Measurements from ENCODE around the gene OSBPL10. TPM values are rescaled to one million over a fixed set of nuclear protein-coding genes. Genes with fewer than 3 reads are reported as not detected.

Gene OSBPL10
- total RNA-seq, 1 donor from 2014 or later: 8.4 TPM

GRCh38 chr3:31967592-31967991, 13.5 kb downstream of the OSBPL10 start:
- H4K20me1 ChIP-seq (ENCODE audit: low read depth): no peaks in the 10 kb centered on the region
- TF ChIP-seq EZH2 (IDR thresholded peaks at IDR 0.05) (no peak), EZH2phosphoT487 (IDR thresholded peaks at IDR 0.05) (no peak), CTCF (IDR thresholded peaks at IDR 0.05) (no peak)
- no peak overlapping the region for H3K27ac ChIP-seq
- peaks cover 23% of the 10 kb centered on the region for H3K4me1 ChIP-seq
- H3K27me3 ChIP-seq: no peaks in the 10 kb centered on the region
- no peak overlapping the region for H3K9ac ChIP-seq
- no peak overlapping the region for H2AFZ ChIP-seq (replicated peaks)
- peaks cover 5% of the 10 kb centered on the region for H3K79me2 ChIP-seq (ENCODE audit: low read depth)
- no peaks in the 10 kb centered on the region for H3K9me3 ChIP-seq (ENCODE audit: low read depth)
- no peak for DNase-seq (ENCODE audit: low spot score)
- no peak overlapping the region for H3K4me3 ChIP-seq
- no peaks in the 10 kb centered on the region for H3K9me3 Mint-ChIP-seq
- peaks cover 14% of the 10 kb centered on the region for H3K4me1 Mint-ChIP-seq
- peaks cover 6% of the 10 kb centered on the region for H3K27me3 Mint-ChIP-seq (ENCODE audit: insufficient read depth, low read depth)
- no peak overlapping the region for H3K27ac Mint-ChIP-seq
- H3K36me3 ChIP-seq: no peaks in the 10 kb centered on the region
- H3K4me2 ChIP-seq: no peak overlapping the region
- peaks cover 14% of the 10 kb centered on the region for H3F3A ChIP-seq (ENCODE audit: low read depth)
- H3K4me3 Mint-ChIP-seq: no peak overlapping the region
- no peaks in the 10 kb centered on the region for H3K36me3 Mint-ChIP-seq

- Histone ChIP-seq H3K9me3 (ENCODE audit: low read depth) (no peaks in the 10 kb centered on the region), H3F3A (ENCODE audit: low read depth) (peaks cover 14% of the 10 kb centered on the region), H3K4me2 (no peak overlapping the region), H3K79me2 (ENCODE audit: low read depth) (peaks cover 5% of the 10 kb centered on the region), H3K27me3 (no peaks in the 10 kb centered on the region), H3K4me3 (no peak overlapping the region), H3K27ac (no peak overlapping the region), H3K36me3 (no peaks in the 10 kb centered on the region), H3K4me1 (peaks cover 18% of the 10 kb centered on the region), H4K20me1 (ENCODE audit: low read depth) (no peaks in the 10 kb centered on the region), H3K9ac (no peak overlapping the region), H2AFZ (replicated peaks) (no peak overlapping the region)
- Mint-ChIP-seq H3K4me3 (no peak overlapping the region), H3K27ac (no peak overlapping the region), H3K36me3 (no peaks in the 10 kb centered on the region), H3K4me1 (peaks cover 14% of the 10 kb centered on the region), H3K9me3 (no peaks in the 10 kb centered on the region), H3K27me3 (ENCODE audit: insufficient read depth, low read depth) (peaks cover 6% of the 10 kb centered on the region)
- no peak for DNase-seq (ENCODE audit: low spot score)
- TF ChIP-seq CTCF (IDR thresholded peaks at IDR 0.05) (no peak), EZH2phosphoT487 (IDR thresholded peaks at IDR 0.05) (no peak), EZH2 (IDR thresholded peaks at IDR 0.05) (no peak)
Measured at GRCh38 chr3:31966978-31967591, 14.0 kb downstream of the OSBPL10 start.

- Histone ChIP-seq H3K27ac (no peak overlapping the region), H3K9ac (no peak overlapping the region), H3K9me3 (ENCODE audit: low read depth) (no peaks in the 10 kb centered on the region), H2AFZ (replicated peaks) (no peak overlapping the region), H3K36me3 (no peaks in the 10 kb centered on the region), H3F3A (ENCODE audit: low read depth) (peaks cover 3% of the 10 kb centered on the region), H4K20me1 (ENCODE audit: low read depth) (no peaks in the 10 kb centered on the region), H3K27me3 (no peaks in the 10 kb centered on the region), H3K4me1 (peaks cover 32% of the 10 kb centered on the region), H3K4me2 (no peak overlapping the region), H3K4me3 (no peak overlapping the region), H3K79me2 (ENCODE audit: low read depth) (peaks cover 5% of the 10 kb centered on the region)
- Mint-ChIP-seq H3K27me3 (ENCODE audit: insufficient read depth, low read depth) (no peaks in the 10 kb centered on the region), H3K27ac (no peak overlapping the region), H3K4me1 (peaks cover 28% of the 10 kb centered on the region), H3K36me3 (no peaks in the 10 kb centered on the region), H3K4me3 (no peak overlapping the region), H3K9me3 (no peaks in the 10 kb centered on the region)
- no peak for DNase-seq (ENCODE audit: low spot score)
- TF ChIP-seq EZH2phosphoT487 (IDR thresholded peaks at IDR 0.05): no peak
- TF ChIP-seq CTCF (IDR thresholded peaks at IDR 0.05): no peak
- no peak for TF ChIP-seq EZH2 (IDR thresholded peaks at IDR 0.05)
Measured at GRCh38 chr3:31962801-31963205, 18.3 kb downstream of the OSBPL10 start.

Measured in neural progenitor cell (in vitro differentiated cells).